ENCODE results near the gene GORAB. TPM values are rescaled to one million over a fixed set of nuclear protein-coding genes. Genes with fewer than 3 reads are reported as not detected.

The GORAB gene
- total RNA-seq, 2 donors from 2014 or later, result 8.7 to 12.2 TPM

DNA sequence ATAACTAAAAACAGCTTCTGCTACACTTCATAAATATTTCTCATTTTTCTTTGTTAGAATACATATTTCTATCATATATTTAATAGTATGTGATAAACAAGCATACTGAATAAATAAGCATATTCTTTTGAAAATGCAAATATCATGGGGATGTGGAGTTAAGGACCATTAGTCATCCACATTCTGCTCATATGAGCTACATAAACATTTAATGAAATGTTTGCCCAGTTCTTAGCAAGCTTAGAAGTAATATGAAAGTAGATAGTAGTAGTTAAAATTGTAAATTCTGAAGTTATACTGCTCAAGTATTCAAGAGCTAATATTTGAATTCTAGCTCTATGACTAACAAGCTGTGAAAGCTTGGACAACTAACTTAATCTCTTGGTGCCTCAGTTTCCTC lies 10.1 kb upstream of the GORAB start:
- H3K4me1 ChIP-seq (replicated peaks), result no peaks in the 10 kb centered on the region
- no peak overlapping the region for H3K4me3 ChIP-seq
- TF ChIP-seq CTCF (IDR thresholded peaks at IDR 0.05) (no peak), POLR2AphosphoS5 (IDR thresholded peaks at IDR 0.05) (no peak), POLR2A (IDR thresholded peaks at IDR 0.05) (no peak)
- no peaks in the 10 kb centered on the region for H3K36me3 ChIP-seq
- intact Hi-C loops (cut with DNase I), result no loop called here
- no peaks in the 10 kb centered on the region for H3K9me3 ChIP-seq
- no peaks in the 10 kb centered on the region for H3K27me3 ChIP-seq (replicated peaks; ENCODE audit: insufficient read depth)
- H3K27ac ChIP-seq, result no peak overlapping the region
- no peak for DNase-seq (ENCODE audit: low spot score)

- Histone ChIP-seq H3K4me1 (replicated peaks) (no peaks in the 10 kb centered on the region), H3K4me3 (peak overlapping the region; percentile 45 to 56), H3K9me3 (no peaks in the 10 kb centered on the region), H3K27me3 (replicated peaks; ENCODE audit: insufficient read depth) (no peaks in the 10 kb centered on the region), H3K36me3 (no peaks in the 10 kb centered on the region), H3K27ac (peak overlapping the region; percentile 80 to 81)
- DNase-seq (ENCODE audit: low spot score), result no peak
- WGBS, result 9% methylated on average over 29 of the region's 29 CpGs
- intact Hi-C loops (cut with DNase I), result loop anchor here (2.0 to 10.0 kb wide), 3 partner anchors 134 to 586 kb away; partner anchors contain the start of gene PRRX1
- TF ChIP-seq POLR2A (IDR thresholded peaks at IDR 0.05), result no peak
- TF ChIP-seq POLR2AphosphoS5 (IDR thresholded peaks at IDR 0.05), result no peak
- TF ChIP-seq CTCF (IDR thresholded peaks at IDR 0.05), result no peak
Observed at GRCh38 chr1:170530972-170531757, 801 bp upstream of the GORAB start.

- intact Hi-C loops (cut with DNase I), result loop anchor here (10.0 kb wide), 2 partner anchors 318 to 588 kb away; no protein-coding TSS in a partner anchor
- H3K36me3 ChIP-seq, result no peaks in the 10 kb centered on the region
- no peak for DNase-seq (ENCODE audit: low spot score)
- TF ChIP-seq POLR2AphosphoS5 (IDR thresholded peaks at IDR 0.05) (no peak), POLR2A (IDR thresholded peaks at IDR 0.05) (no peak), CTCF (IDR thresholded peaks at IDR 0.05) (no peak)
- H3K4me3 ChIP-seq, result no peak overlapping the region
- no peak overlapping the region for H3K27ac ChIP-seq
- no peaks in the 10 kb centered on the region for H3K9me3 ChIP-seq
- H3K27me3 ChIP-seq (replicated peaks; ENCODE audit: insufficient read depth), result no peaks in the 10 kb centered on the region
- H3K4me1 ChIP-seq (replicated peaks), result no peaks in the 10 kb centered on the region
- 82% methylated on average over 3 of the region's 3 CpGs for WGBS
Observed at GRCh38 chr1:170533298-170533697, 1.3 kb downstream of the GORAB start.

DNA sequence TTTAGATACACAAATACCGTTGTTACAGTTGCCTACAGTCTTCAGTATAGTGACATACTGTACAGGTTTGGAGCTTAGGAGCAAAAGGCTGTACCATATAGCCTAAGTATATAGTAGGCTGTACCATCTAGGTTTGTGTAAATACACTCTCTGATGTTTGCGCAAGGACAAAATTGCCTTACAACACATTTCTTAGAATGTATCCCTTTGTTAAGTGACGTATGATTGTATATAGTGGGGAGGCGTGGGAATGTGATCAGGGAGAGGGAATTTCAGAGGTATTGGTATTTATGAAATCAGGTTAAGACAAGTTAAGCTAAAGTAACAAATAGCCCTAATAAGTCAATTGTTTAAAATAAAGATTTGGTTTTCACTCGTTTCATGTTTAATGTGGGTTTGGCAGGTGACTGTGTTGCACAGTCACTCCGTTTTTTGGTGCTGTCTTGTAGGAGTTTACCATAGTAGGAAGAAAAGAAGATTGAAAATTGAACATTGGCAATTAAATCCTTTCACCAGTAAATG lies 2.7 kb downstream of the GORAB start:
- H3K27ac ChIP-seq, result no peak overlapping the region
- no peak overlapping the region for H3K4me3 ChIP-seq
- 85% methylated on average over 6 of the region's 6 CpGs for WGBS
- H3K27me3 ChIP-seq (replicated peaks; ENCODE audit: insufficient read depth), result no peaks in the 10 kb centered on the region
- intact Hi-C loops (cut with DNase I), result loop anchor here (10.0 kb wide), 2 partner anchors 320 to 590 kb away; no protein-coding TSS in a partner anchor
- TF ChIP-seq POLR2A (IDR thresholded peaks at IDR 0.05) (no peak), POLR2AphosphoS5 (IDR thresholded peaks at IDR 0.05) (no peak), CTCF (IDR thresholded peaks at IDR 0.05) (no peak)
- DNase-seq (ENCODE audit: low spot score), result no peak
- no peaks in the 10 kb centered on the region for H3K9me3 ChIP-seq
- no peaks in the 10 kb centered on the region for H3K36me3 ChIP-seq
- H3K4me1 ChIP-seq (replicated peaks), result no peaks in the 10 kb centered on the region

Data from prostate gland (tissue), 2 donors.